Measurements from ENCODE around the gene ETV1. TPM values are rescaled to one million over a fixed set of nuclear protein-coding genes. Genes with fewer than 3 reads are reported as not detected.

Gene ETV1
- total RNA-seq, 1 experiment from 2014 or later = 68.5 TPM

DNA sequence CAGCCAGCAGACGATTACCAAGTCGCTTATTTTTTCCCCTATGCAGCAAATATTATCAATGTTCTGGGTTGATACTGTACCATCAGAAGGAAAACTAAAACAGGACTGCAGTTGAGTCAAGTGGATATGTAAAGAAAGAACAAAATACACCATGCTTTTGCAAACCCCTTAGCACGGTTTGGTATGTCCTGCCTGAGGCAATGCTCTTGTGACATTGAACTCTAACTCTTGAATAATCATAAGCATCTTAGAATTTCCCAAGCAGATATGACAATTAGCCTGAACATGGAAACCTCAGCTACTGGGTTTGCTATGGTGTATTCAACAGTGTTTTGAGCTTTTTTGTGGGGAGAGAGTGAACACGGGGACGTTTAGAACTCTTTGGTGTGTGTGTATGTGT is 107.4 kb downstream of the ETV1 start:
- Histone ChIP-seq H3K4me2 (ENCODE audit: insufficient read depth, insufficient read length, low read length) (no peak overlapping the region), H3K14ac (ENCODE audit: insufficient read depth, low read length) (no peak overlapping the region), H3K9ac (ENCODE audit: extremely low read depth, insufficient read length, low read length) (no peak overlapping the region), H3K56ac (ENCODE audit: insufficient read length, low read depth, low read length) (no peak overlapping the region), H4K8ac (replicated peaks; ENCODE audit: insufficient read length, low read depth, low read length) (no peak overlapping the region), H4K91ac (ENCODE audit: insufficient read length, low read depth, low read length) (no peak overlapping the region), H2BK5ac (ENCODE audit: insufficient read length, low read length) (no peak overlapping the region), H3K9me3 (ENCODE audit: control insufficient read depth, low read depth, low read length) (no peaks in the 10 kb centered on the region), H3K4me1 (ENCODE audit: insufficient read depth, low read length) (no peaks in the 10 kb centered on the region), H2BK120ac (ENCODE audit: low read depth, low read length, poor library complexity, severe bottlenecking) (no peak overlapping the region), H2BK20ac (ENCODE audit: low read depth, low read length, poor library complexity, severe bottlenecking) (no peak overlapping the region), H2AK5ac (ENCODE audit: insufficient read length, low read length) (no peak overlapping the region), H2BK12ac (ENCODE audit: insufficient read length, low read depth, low read length) (no peak overlapping the region), H3K23me2 (ENCODE audit: insufficient read length, low read depth, low read length, poor library complexity, severe bottlenecking) (no peaks in the 10 kb centered on the region), H3K18ac (ENCODE audit: insufficient read length, low read depth, low read length) (no peak overlapping the region), H3K79me1 (ENCODE audit: insufficient read depth, low read depth, low read length, poor library complexity, severe bottlenecking) (no peaks in the 10 kb centered on the region), H2AFZ (ENCODE audit: low read length) (no peak overlapping the region), H4K5ac (ENCODE audit: insufficient read length, low read depth, low read length) (no peak overlapping the region), H3T11ph (ENCODE audit: low read length) (no peak overlapping the region), H3K27ac (ENCODE audit: insufficient read length, low read depth, low read length) (no peak overlapping the region), H4K20me1 (ENCODE audit: control insufficient read depth, insufficient read depth, insufficient read length) (no peaks in the 10 kb centered on the region), H3K23ac (ENCODE audit: insufficient read length, low read depth, low read length) (no peak overlapping the region), H3K27me3 (ENCODE audit: insufficient read depth, low read length) (no peaks in the 10 kb centered on the region), H3K4ac (ENCODE audit: low read depth, low read length) (no peak overlapping the region), H2BK15ac (ENCODE audit: low read depth, low read length) (no peak overlapping the region), H3K79me2 (ENCODE audit: insufficient read depth, low read length) (no peaks in the 10 kb centered on the region)
- no CpG with 5 or more reads among the region's 5 CpGs for WGBS (ENCODE audit: extremely low coverage, insufficient read length, low lambda C conversion rate)
- Mint-ChIP-seq H3K4me3 (no peak overlapping the region), H3K9me3 (no peaks in the 10 kb centered on the region; a peak in 1 of 5 replicates), H3K27ac (no peak overlapping the region), H3K36me3 (ENCODE audit: insufficient read depth in 1 of 3, low read depth in 3 of 3) (no peaks in the 10 kb centered on the region), H3K27me3 (ENCODE audit: low read depth) (no peaks in the 10 kb centered on the region), H3K4me1 (peaks cover 0 to 5% of the 10 kb centered on the region in 2 experiments; a peak in 2 of 4 replicates)
- no peak for DNase-seq
- TF ChIP-seq, protein P1, sequence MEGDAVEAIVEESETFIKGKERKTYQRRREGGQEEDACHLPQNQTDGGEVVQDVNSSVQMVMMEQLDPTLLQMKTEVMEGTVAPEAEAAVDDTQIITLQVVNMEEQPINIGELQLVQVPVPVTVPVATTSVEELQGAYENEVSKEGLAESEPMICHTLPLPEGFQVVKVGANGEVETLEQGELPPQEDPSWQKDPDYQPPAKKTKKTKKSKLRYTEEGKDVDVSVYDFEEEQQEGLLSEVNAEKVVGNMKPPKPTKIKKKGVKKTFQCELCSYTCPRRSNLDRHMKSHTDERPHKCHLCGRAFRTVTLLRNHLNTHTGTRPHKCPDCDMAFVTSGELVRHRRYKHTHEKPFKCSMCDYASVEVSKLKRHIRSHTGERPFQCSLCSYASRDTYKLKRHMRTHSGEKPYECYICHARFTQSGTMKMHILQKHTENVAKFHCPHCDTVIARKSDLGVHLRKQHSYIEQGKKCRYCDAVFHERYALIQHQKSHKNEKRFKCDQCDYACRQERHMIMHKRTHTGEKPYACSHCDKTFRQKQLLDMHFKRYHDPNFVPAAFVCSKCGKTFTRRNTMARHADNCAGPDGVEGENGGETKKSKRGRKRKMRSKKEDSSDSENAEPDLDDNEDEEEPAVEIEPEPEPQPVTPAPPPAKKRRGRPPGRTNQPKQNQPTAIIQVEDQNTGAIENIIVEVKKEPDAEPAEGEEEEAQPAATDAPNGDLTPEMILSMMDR (conservative IDR thresholded peaks at IDR 0.05) = no peak
